ENCODE results near the gene RFPL4AL1.
A peak's percentile ranks its signal among the peaks of the same experiment; 100 is the strongest.
"Not testable (repeated sequence)": the region's sequence is repeated elsewhere in the genome, so short reads cannot be mapped to it uniquely, and the experiment has no call there.

The RFPL4AL1 gene

DNA sequence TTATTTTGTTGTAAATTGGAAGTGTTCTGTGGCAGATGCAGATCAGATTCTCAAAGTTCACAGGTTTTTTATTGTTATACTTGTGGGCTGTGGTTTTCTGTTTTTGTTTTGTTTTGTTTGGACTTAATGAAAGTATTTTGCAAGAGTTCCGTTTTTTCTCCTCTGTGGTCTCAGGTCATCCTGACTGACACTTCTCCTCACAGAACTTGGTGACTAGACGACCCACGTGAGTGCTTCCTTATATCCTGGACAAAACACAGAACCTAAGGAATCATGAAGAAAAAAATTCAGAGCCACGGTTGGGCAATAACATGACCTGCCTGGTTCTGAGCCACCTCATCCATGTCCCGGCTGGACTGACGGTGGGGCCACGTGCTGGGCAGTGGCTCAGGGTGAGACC, 2.5 kb upstream of the RFPL4AL1 start:
- no peak for DNase-seq (ENCODE audit: low read depth)
- H3K4me3 ChIP-seq (ENCODE audit: low read depth, low read length) = no peak overlapping the region
- TF ChIP-seq, protein P1, sequence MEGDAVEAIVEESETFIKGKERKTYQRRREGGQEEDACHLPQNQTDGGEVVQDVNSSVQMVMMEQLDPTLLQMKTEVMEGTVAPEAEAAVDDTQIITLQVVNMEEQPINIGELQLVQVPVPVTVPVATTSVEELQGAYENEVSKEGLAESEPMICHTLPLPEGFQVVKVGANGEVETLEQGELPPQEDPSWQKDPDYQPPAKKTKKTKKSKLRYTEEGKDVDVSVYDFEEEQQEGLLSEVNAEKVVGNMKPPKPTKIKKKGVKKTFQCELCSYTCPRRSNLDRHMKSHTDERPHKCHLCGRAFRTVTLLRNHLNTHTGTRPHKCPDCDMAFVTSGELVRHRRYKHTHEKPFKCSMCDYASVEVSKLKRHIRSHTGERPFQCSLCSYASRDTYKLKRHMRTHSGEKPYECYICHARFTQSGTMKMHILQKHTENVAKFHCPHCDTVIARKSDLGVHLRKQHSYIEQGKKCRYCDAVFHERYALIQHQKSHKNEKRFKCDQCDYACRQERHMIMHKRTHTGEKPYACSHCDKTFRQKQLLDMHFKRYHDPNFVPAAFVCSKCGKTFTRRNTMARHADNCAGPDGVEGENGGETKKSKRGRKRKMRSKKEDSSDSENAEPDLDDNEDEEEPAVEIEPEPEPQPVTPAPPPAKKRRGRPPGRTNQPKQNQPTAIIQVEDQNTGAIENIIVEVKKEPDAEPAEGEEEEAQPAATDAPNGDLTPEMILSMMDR (IDR thresholded peaks at IDR 0.05; ENCODE audit: control insufficient read depth, extremely low read depth, insufficient read depth) = no peak

DNA sequence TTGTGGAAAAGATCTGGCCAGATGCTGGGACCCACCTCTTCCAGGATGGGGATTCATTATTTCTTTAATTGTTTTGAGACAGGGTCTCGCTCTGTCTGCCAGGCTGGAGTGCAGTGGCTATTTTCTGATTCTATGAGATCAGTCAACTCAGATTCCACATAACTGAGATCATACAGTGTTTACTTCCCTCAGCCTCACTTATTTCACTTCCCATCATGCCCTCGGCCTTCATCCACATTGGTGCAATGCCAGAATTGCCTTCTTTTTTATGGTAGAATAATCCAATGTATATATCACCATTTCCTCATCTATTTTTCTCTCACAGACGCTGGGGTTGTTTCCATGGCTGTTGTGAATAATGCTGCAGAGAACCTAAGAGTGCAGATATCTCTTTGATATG, 714 bp downstream of the RFPL4AL1 start:
- not testable (repeated sequence) for H3K4me3 ChIP-seq (ENCODE audit: low read depth, low read length); DNase-seq (ENCODE audit: low read depth)

DNA sequence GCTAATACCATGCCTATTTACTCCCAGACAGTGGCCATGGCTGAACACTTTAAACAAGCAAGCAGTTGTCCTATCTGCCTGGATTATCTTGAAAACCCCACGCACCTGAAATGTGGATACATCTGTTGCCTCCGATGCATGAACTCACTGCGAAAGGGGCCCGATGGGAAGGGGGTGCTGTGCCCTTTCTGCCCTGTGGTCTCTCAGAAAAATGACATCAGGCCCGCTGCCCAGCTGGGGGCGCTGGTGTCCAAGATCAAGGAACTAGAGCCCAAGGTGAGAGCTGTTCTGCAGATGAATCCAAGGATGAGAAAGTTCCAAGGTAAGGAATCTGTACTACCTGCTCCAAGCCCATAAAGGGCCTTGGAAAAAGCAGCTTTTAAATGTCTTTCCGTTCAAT, 8.6 kb downstream of the RFPL4AL1 start:
- TF ChIP-seq, protein P1 (IDR thresholded peaks at IDR 0.05; ENCODE audit: control insufficient read depth, extremely low read depth, insufficient read depth) = peak; percentile 32
- no peak for DNase-seq (ENCODE audit: low read depth)
- no peak overlapping the region for H3K4me3 ChIP-seq (ENCODE audit: low read depth, low read length)

DNA sequence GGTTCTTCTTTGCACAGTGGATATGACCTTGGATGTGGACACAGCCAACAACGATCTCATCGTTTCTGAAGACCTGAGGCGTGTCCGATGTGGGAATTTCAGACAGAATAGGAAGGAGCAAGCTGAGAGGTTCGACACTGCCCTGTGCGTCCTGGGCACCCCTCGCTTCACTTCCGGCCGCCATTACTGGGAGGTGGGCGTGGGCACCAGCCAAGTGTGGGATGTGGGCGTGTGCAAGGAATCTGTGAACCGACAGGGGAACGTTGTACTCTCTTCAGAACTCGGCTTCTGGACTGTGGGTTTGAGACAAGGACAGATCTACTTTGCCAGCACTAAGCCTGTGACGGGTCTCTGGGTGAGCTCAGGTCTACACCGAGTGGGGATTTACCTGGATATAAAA, 9.4 kb downstream of the RFPL4AL1 start:
- no peak overlapping the region for H3K4me3 ChIP-seq (ENCODE audit: low read depth, low read length)
- no peak for DNase-seq (ENCODE audit: low read depth)
- TF ChIP-seq, protein P1 (IDR thresholded peaks at IDR 0.05; ENCODE audit: control insufficient read depth, extremely low read depth, insufficient read depth) = no peak

DNA sequence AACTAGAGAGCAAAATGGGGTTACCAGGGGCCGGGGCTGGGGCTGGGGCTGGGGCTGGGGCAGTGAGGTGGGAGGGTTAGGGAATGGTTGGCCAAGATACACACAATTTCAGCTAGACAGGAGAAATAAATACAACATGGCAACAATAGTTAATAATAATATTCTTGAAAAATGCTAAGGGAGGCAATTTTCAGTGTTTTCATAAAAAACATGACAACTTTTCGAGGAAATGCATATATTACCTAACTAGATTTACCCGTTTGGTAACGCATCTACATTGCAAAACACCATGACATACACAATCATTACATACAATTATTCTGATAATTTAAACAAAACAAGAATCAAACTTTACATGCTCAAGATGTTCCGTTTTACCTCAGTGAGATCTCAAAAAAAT, 12.2 kb downstream of the RFPL4AL1 start:
- TF ChIP-seq, protein P1 (IDR thresholded peaks at IDR 0.05; ENCODE audit: control insufficient read depth, extremely low read depth, insufficient read depth) = no peak
- no peak for DNase-seq (ENCODE audit: low read depth)
- H3K4me3 ChIP-seq (ENCODE audit: low read depth, low read length) = no peak overlapping the region

DNA sequence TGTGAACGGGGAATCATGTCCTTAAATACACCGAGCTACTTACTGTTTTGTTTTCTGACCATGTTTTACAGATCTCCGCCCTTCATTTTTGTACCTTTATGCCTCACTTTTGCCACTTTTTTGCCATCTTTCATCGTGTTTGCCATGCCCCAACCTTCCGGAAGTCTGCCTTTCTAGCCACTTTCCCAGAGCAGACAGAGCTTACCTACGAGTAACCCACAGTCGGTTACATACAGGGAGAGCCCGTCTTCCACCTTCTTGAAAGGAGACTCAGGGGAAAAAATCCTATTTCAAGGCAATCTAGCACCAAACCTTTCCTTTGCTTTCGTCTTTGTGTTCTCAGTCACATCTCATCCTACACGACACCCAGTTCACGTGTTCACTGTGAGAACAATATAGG, 26.1 kb downstream of the RFPL4AL1 start:
- no peak for DNase-seq (ENCODE audit: low read depth)
- TF ChIP-seq, protein P1 (IDR thresholded peaks at IDR 0.05; ENCODE audit: control insufficient read depth, extremely low read depth, insufficient read depth) = no peak
- H3K4me3 ChIP-seq (ENCODE audit: low read depth, low read length) = no peak overlapping the region

DNA sequence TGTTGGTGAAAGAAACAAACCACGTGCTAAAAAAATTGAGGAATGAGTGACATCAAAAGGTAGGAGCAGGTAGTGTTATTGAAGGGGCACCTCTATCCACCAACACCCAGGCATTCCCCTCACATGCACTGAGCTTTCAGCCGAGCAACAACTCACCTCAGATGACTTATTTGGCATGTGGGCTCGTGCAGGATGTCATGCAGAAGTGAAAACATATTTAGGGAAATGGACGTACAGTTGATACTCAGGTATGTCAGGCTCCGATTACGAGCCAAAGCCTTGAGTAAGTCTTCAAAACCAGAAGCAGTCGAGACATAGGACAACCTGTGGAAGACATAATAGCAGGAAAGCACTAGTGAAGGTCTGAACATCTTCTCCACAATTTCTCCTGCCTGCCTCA, 32.5 kb downstream of the RFPL4AL1 start:
- no peak for DNase-seq (ENCODE audit: low read depth)
- H3K4me3 ChIP-seq (ENCODE audit: low read depth, low read length) = no peak overlapping the region
- TF ChIP-seq, protein P1 (IDR thresholded peaks at IDR 0.05; ENCODE audit: control insufficient read depth, extremely low read depth, insufficient read depth) = no peak

DNA sequence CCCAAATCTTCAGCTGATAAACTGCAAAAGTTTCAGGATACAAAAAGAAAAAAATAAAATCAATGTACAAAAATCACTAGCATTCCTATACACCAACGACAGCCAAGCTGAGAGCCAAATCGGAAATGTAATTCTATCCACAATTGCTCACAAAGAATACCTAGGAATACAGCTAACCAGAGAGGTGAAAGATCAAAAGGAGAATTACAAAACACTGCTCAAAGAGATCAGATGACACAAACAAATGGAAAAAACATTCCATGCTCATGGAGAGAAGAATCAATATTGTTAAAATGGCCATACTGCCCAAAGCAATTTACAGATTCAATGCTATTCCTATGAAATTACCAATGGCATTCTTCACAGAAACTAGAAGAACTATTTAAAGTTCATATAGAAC, 33.4 kb downstream of the RFPL4AL1 start:
- TF ChIP-seq, protein P1 (IDR thresholded peaks at IDR 0.05; ENCODE audit: control insufficient read depth, extremely low read depth, insufficient read depth) = no peak
- no peak for DNase-seq (ENCODE audit: low read depth)
- H3K4me3 ChIP-seq (ENCODE audit: low read depth, low read length) = no peak overlapping the region
